HepG2 (cell line): ENCODE data around the gene CNTF. TPM values are rescaled to one million over a fixed set of nuclear protein-coding genes. Genes with fewer than 3 reads are reported as not detected.

Experiments
- CREB3 ChIP-seq: sonication (generic); formaldehyde crosslinking; IDR thresholded peaks from 2 replicates; pipeline ENCODE4 v1.5.0; 2020; ENCODE audit warnings: missing genetic modification reagents
- DNMT3B ChIP-seq: conservative IDR thresholded peaks from 2 replicates; pipeline ENCODE4 v1.6.1; 2016; ENCODE audit warnings: missing biosample characterization, control low read depth
- FOXP4 ChIP-seq: sonication (generic); formaldehyde crosslinking; IDR thresholded peaks from 2 replicates; pipeline ENCODE4 v1.4.0; 2020; ENCODE audit warnings: missing genetic modification reagents
- GRHL1 ChIP-seq: sonication (generic); formaldehyde crosslinking; conservative IDR thresholded peaks from 2 replicates; pipeline ENCODE4 v1.8.0; 2022; ENCODE audit warnings: missing genetic modification reagents
- HOMEZ ChIP-seq: IDR thresholded peaks from 2 replicates; pipeline ENCODE4 v1.6.1; 2016; ENCODE audit warnings: low read depth
- KLF11 ChIP-seq: IDR thresholded peaks from 2 replicates; pipeline ENCODE4 v1.6.1; 2016; ENCODE audit warnings: missing compliant biosample characterization
- MAFG ChIP-seq: sonication (generic); formaldehyde crosslinking; IDR thresholded peaks from 2 replicates; pipeline ENCODE4 v1.5.1; 2020; ENCODE audit warnings: mild to moderate bottlenecking, missing genetic modification reagents
- MTA1 ChIP-seq: sonication (generic); formaldehyde crosslinking; IDR thresholded peaks from 2 replicates; pipeline ENCODE4 v1.4.0; 2020; ENCODE audit warnings: missing genetic modification reagents, mild to moderate bottlenecking, borderline replicate concordance
- NR2F2 ChIP-seq: IDR thresholded peaks from 2 replicates; pipeline ENCODE4 v1.6.1; 2012; ENCODE audit warnings: low read depth, inconsistent platforms, borderline replicate concordance
- RARG ChIP-seq: sonication (generic); formaldehyde crosslinking; IDR thresholded peaks from 2 replicates; pipeline ENCODE4 v1.4.0; 2020; ENCODE audit warnings: low read depth, mild to moderate bottlenecking, missing genetic modification reagents
- SMYD3 ChIP-seq: sonication (generic); formaldehyde crosslinking; IDR thresholded peaks from 2 replicates; pipeline ENCODE4 v1.8.1; 2023; ENCODE audit warnings: mild to moderate bottlenecking, missing genetic modification reagents
- SYNCRIP ChIP-seq: fragments of 200-400 bp; formaldehyde crosslinking; IDR thresholded peaks from 2 replicates; pipeline ENCODE4 v1.6.1; 2018; ENCODE audit warnings: mild to moderate bottlenecking, low read depth, low read length; ENCODE audit not compliant: insufficient read depth
- TBL1XR1 ChIP-seq: fragments of 150-350 bp; IDR thresholded peaks from 2 replicates; pipeline ENCODE4 v1.6.1; 2014; ENCODE audit warnings: borderline replicate concordance, low read length; ENCODE audit not compliant: partially characterized antibody
- TEAD2 ChIP-seq: sonication (generic); formaldehyde crosslinking; IDR thresholded peaks from 2 replicates; pipeline ENCODE4 v1.9.0; 2021; ENCODE audit warnings: missing genetic modification reagents
- THYN1 ChIP-seq: sonication (generic); formaldehyde crosslinking; IDR thresholded peaks from 2 replicates; pipeline ENCODE4 v1.8.1; 2023; ENCODE audit warnings: low read depth, mild to moderate bottlenecking, moderate library complexity, missing genetic modification reagents, borderline replicate concordance
- ZFX ChIP-seq: sonication (generic); formaldehyde crosslinking; IDR thresholded peaks from 2 replicates; pipeline ENCODE4 v1.4.0; 2020; ENCODE audit warnings: mild to moderate bottlenecking, low read depth, missing genetic modification reagents, moderate library complexity
- ZNF10 ChIP-seq: sonication (generic); formaldehyde crosslinking; IDR thresholded peaks from 2 replicates; pipeline ENCODE4 v1.4.0; 2020; ENCODE audit warnings: mild to moderate bottlenecking, low read depth, missing genetic modification reagents, borderline replicate concordance
- ZNF232 ChIP-seq: sonication (generic); formaldehyde crosslinking; IDR thresholded peaks from 2 replicates; pipeline ENCODE4 v1.4.0; 2020; ENCODE audit warnings: missing genetic modification reagents, borderline replicate concordance
- ZNF234 ChIP-seq: sonication (generic); formaldehyde crosslinking; conservative IDR thresholded peaks from 2 replicates; pipeline ENCODE4 v1.5.1; 2020; ENCODE audit warnings: mild to moderate bottlenecking, missing genetic modification reagents
- ZNF468 ChIP-seq: sonication (generic); formaldehyde crosslinking; IDR thresholded peaks from 2 replicates; pipeline ENCODE4 v1.8.0; 2022; ENCODE audit warnings: mild to moderate bottlenecking, moderate library complexity, missing genetic modification reagents
- ZNF550 ChIP-seq: sonication (generic); formaldehyde crosslinking; IDR thresholded peaks from 2 replicates; pipeline ENCODE4 v1.4.0; 2020; ENCODE audit warnings: mild to moderate bottlenecking, missing genetic modification reagents, borderline replicate concordance
- ZNF562 ChIP-seq: sonication (generic); formaldehyde crosslinking; IDR thresholded peaks from 2 replicates; pipeline ENCODE4 v1.8.0; 2022; ENCODE audit warnings: missing genetic modification reagents, borderline replicate concordance
- ZNF615 ChIP-seq: sonication (generic); formaldehyde crosslinking; IDR thresholded peaks from 2 replicates; pipeline ENCODE4 v1.5.0; 2020; ENCODE audit warnings: mild to moderate bottlenecking, missing genetic modification reagents, borderline replicate concordance
- ZNF670 ChIP-seq: sonication (generic); formaldehyde crosslinking; IDR thresholded peaks from 2 replicates; pipeline ENCODE4 v1.8.0; 2022; ENCODE audit warnings: mild to moderate bottlenecking, missing genetic modification reagents, borderline replicate concordance
- polyA plus RNA-seq, 8 experiments: library from polyadenylated mRNA; depleted of rRNA in 3 of 8; stranded (reverse) in 7 of 8; unstranded in 1 of 8; fragments of >200 nt; fragmentation: Illumina TruSeq in 4 of 8; extraction: Trizol in 4 of 8; gene quantifications; 2 replicates each; pipeline versions ENCODE4 v1.2.1 to v1.2.3, GENCODE V29; 2011 to 2016; ENCODE audit warnings: low read depth in 4 of 8, missing spikeins in 1 of 8, mixed read lengths in 1 of 8; ENCODE audit not compliant: insufficient read depth in 1 of 8
- total RNA-seq, 5 experiments: library from RNA; depleted of rRNA; stranded (reverse); fragments of >200 nt; fragmentation: Illumina TruSeq; extraction: Trizol; gene quantifications; 2 replicates each; pipeline ENCODE4 v1.2.3, GENCODE V29; 2016; ENCODE audit warnings: low read depth in 1 of 5

CNTF gene
- total and polyA plus RNA-seq, 2 of the 13 experiments (the other 11 are each of a cell fraction or from before 2014, with no cell fraction given), result 0.51 to 2.3 TPM

GRCh38 chr11:58578136-58578634, 44.3 kb upstream of the CNTF start (continued):
- TF ChIP-seq CREB3 (CRISPR knock-in tag), result no peak
- no peak for TF ChIP-seq ZNF468 (CRISPR knock-in tag)
- no peak for TF ChIP-seq ZNF615 (CRISPR knock-in tag)
- no peak for TF ChIP-seq NR2F2
- peak; percentile 45; the same call in 1 of the 2 replicates for TF ChIP-seq ZNF670 (CRISPR knock-in tag)
- TF ChIP-seq ZNF10 (CRISPR knock-in tag), result no peak
- TF ChIP-seq KLF11 (CRISPR knock-in tag), result 0 out of 2 replicates have a peak, but pooled peaks have one; percentile 14
- peak; percentile 21; the same call in 1 of the 2 replicates for TF ChIP-seq ZFX
- no peak for TF ChIP-seq HOMEZ
- TF ChIP-seq MTA1 (CRISPR knock-in tag), result no peak
- TF ChIP-seq MAFG (CRISPR knock-in tag), result no peak
- no peak for TF ChIP-seq ZNF562 (CRISPR knock-in tag)
- TF ChIP-seq ZNF232 (CRISPR knock-in tag), result no peak
- no peak for TF ChIP-seq SYNCRIP
- TF ChIP-seq FOXP4 (CRISPR knock-in tag), result peak; percentile 61
- no peak for TF ChIP-seq RARG (CRISPR knock-in tag)
- TF ChIP-seq SMYD3 (CRISPR knock-in tag), result no peak
- no peak for TF ChIP-seq GRHL1
- no peak for TF ChIP-seq THYN1 (CRISPR knock-in tag)
- TF ChIP-seq TEAD2 (CRISPR knock-in tag), result no peak
- TF ChIP-seq TBL1XR1, result peak; percentile 44
- TF ChIP-seq ZNF234, result no peak
- no peak for TF ChIP-seq DNMT3B (CRISPR knock-in tag)
- TF ChIP-seq ZNF550 (CRISPR knock-in tag), result no peak
